PC-3 (cell line): Measurements from ENCODE around the gene HOXC9. TPM values are rescaled to one million over a fixed set of nuclear protein-coding genes. Genes with fewer than 3 reads are reported as not detected.
"Not testable (repeated sequence)": the region's sequence is repeated elsewhere in the genome, so short reads cannot be mapped to it uniquely, and the experiment has no call there.

Source experiments
- ATAC-seq: fragments of 200-7000 bp; cut with Tn5 transposase; 2 replicates; pipeline ENCODE4 v1.9.1; 2020; ENCODE audit warnings: mild to moderate bottlenecking, moderate library complexity
- BruUV-seq: library from RNA; stranded (reverse); fragments of 400-500 nt; replicated peaks from 2 replicates; lab custom pipeline; 2021; lab: Mats Ljungman, UMichigan
- CTCF ChIA-PET: fragments of 300-600 bp; sonication (Branson Sonifier 250); formaldehyde crosslinking; loops from one replicate; lab custom pipeline; 2022; ENCODE audit warnings: antibody characterized with exemption; lab: Charles Lee
- POLR2A ChIA-PET: fragments of 300-600 bp; sonication (Branson Sonifier 250); formaldehyde crosslinking; loops from one replicate; lab custom pipeline; 2022; ENCODE audit warnings: antibody characterized with exemption; ENCODE audit not compliant: unreplicated experiment; lab: Charles Lee
- DNase-seq: peaks from one replicate; pipeline ENCODE4 v3.0.0-alpha.2; 2015
- H2AFZ ChIP-seq: fragments of 300-600 bp; sonication (generic); 2 replicates; pipeline ENCODE4 v1.6.0; 2016; ENCODE audit warnings: antibody characterized with exemption, low read length
- H3F3A ChIP-seq: fragments of 300-600 bp; sonication (generic); one replicate; pipeline ENCODE4 v1.6.0; 2017; ENCODE audit warnings: antibody characterized with exemption, low read length, control low read depth, mild to moderate bottlenecking; ENCODE audit not compliant: unreplicated experiment
- H3K27ac ChIP-seq: fragments of 300-600 bp; sonication (generic); 2 replicates; pipeline ENCODE4 v1.5.1; 2016; ENCODE audit warnings: mild to moderate bottlenecking, low read length
- H3K27me3 ChIP-seq: fragments of 300-600 bp; sonication (generic); 2 replicates; pipeline ENCODE4 v1.6.1; 2016; ENCODE audit warnings: low read length, mixed read lengths
- H3K36me3 ChIP-seq: fragments of 300-600 bp; sonication (generic); 2 replicates; pipeline ENCODE4 v1.6.1; 2016; ENCODE audit warnings: low read depth, mixed run types, low read length, mixed read lengths
- H3K4me1 ChIP-seq: fragments of 300-600 bp; sonication (generic); 2 replicates; pipeline ENCODE4 v1.5.1; 2016; ENCODE audit warnings: low read length; ENCODE audit not compliant: insufficient read depth
- H3K4me2 ChIP-seq: fragments of 300-600 bp; sonication (generic); 2 replicates; pipeline ENCODE4 v1.6.0; 2016; ENCODE audit warnings: low read length
- H3K4me3 ChIP-seq: fragments of 300-600 bp; sonication (generic); 2 replicates; pipeline ENCODE4 v1.5.1; 2016; ENCODE audit warnings: mild to moderate bottlenecking, low read length, mixed read lengths
- H3K79me2 ChIP-seq: fragments of 300-600 bp; sonication (generic); 2 replicates; pipeline ENCODE4 v1.6.1; 2017; ENCODE audit warnings: low read length, mixed read lengths
- H3K9ac ChIP-seq: fragments of 300-600 bp; sonication (generic); 2 replicates; pipeline ENCODE4 v1.6.0; 2016; ENCODE audit warnings: mild to moderate bottlenecking, low read length
- H3K9me2 ChIP-seq: fragments of 300-600 bp; sonication (generic); replicated peaks from 2 replicates; pipeline ENCODE4 v1.6.1; 2016; ENCODE audit warnings: mixed run types, low read length, mixed read lengths
- H3K9me3 ChIP-seq: fragments of 300-600 bp; sonication (generic); 2 replicates; pipeline ENCODE4 v1.6.1; 2016; ENCODE audit warnings: low read length, mixed read lengths
- H4K20me1 ChIP-seq: fragments of 300-600 bp; sonication (generic); 2 replicates; pipeline ENCODE4 v1.6.1; 2016; ENCODE audit warnings: low read length, mixed read lengths
- CTCF ChIP-seq: fragments of 300-600 bp; sonication (generic); conservative IDR thresholded peaks from 2 replicates; pipeline ENCODE4 v1.5.1; 2017; ENCODE audit warnings: antibody characterized with exemption, low read depth, mild to moderate bottlenecking, low read length
- EZH2 ChIP-seq: fragments of 300-600 bp; sonication (generic); IDR thresholded peaks from one replicate; pipeline ENCODE4 v1.6.1; 2017; ENCODE audit warnings: antibody characterized with exemption, mild to moderate bottlenecking, low read length; ENCODE audit not compliant: unreplicated experiment
- EZH2phosphoT487 ChIP-seq: fragments of 300-600 bp; sonication (generic); IDR thresholded peaks from 2 replicates; pipeline ENCODE4 v1.6.1; 2018; ENCODE audit warnings: mild to moderate bottlenecking, antibody characterized with exemption, low read length, borderline replicate concordance
- intact Hi-C: fragments of 100-400 bp; cut with micrococcal nuclease; formaldehyde crosslinking; loops from 2 replicates; pipeline ENCODE4 v1.9.0; 2023
- total RNA-seq: library from RNA; depleted of rRNA; stranded (reverse); fragments of >200 nt; gene quantifications from 2 replicates; pipeline ENCODE4 v1.2.3, GENCODE V29; 2014

HOXC9 gene
- total RNA-seq, 1 experiment from 2014 or later: 1.5 TPM

GRCh38 chr12:54040648-54041047 lies 40.7 kb downstream of the HOXC9 start:
- Histone ChIP-seq H3K36me3 (no peaks in the 10 kb centered on the region), H3K9me2 (no peaks in the 10 kb centered on the region), H2AFZ (no peak overlapping the region), H3K27ac (no peak overlapping the region), H4K20me1 (no peaks in the 10 kb centered on the region), H3K4me2 (no peak overlapping the region), H3K9ac (no peak overlapping the region), H3K4me1 (peaks cover 11% of the 10 kb centered on the region), H3K79me2 (no peaks in the 10 kb centered on the region), H3F3A (no peaks in the 10 kb centered on the region), H3K4me3 (no peak overlapping the region), H3K27me3 (no peaks in the 10 kb centered on the region), H3K9me3 (no peaks in the 10 kb centered on the region)
- intact Hi-C loops: no loop called here
- no TSS peak for BruUV-seq
- no peak for TF ChIP-seq EZH2phosphoT487
- no peak for TF ChIP-seq CTCF
- no peak for TF ChIP-seq EZH2
- POLR2A ChIA-PET: interaction anchor here (0.6 kb wide), 1 partner anchor 151 kb away, joined by 3 read pairs; no protein-coding TSS in a partner anchor
- ATAC-seq (no peak), DNase-seq (no peak)
- CTCF ChIA-PET: no interaction called here

GRCh38 chr12:54041097-54041690 lies 41.2 kb downstream of the HOXC9 start:
- Histone ChIP-seq H3K4me3 (no peak overlapping the region), H3K9me2 (no peaks in the 10 kb centered on the region), H4K20me1 (no peaks in the 10 kb centered on the region), H3K79me2 (no peaks in the 10 kb centered on the region), H2AFZ (no peak overlapping the region), H3F3A (no peaks in the 10 kb centered on the region), H3K4me1 (peaks cover 11% of the 10 kb centered on the region), H3K4me2 (no peak overlapping the region), H3K9ac (no peak overlapping the region), H3K9me3 (no peaks in the 10 kb centered on the region), H3K36me3 (no peaks in the 10 kb centered on the region), H3K27ac (no peak overlapping the region), H3K27me3 (no peaks in the 10 kb centered on the region)
- DNase-seq (no peak), ATAC-seq (no peak)
- BruUV-seq: no TSS peak
- intact Hi-C loops: no loop called here
- ChIA-PET POLR2A (interaction anchor here (0.6 kb wide), 1 partner anchor 150 kb away, joined by 3 read pairs; no protein-coding TSS in a partner anchor), CTCF (no interaction called here)
- TF ChIP-seq EZH2 (no peak), EZH2phosphoT487 (no peak), CTCF (no peak)

- CTCF ChIA-PET, H3K36me3 ChIP-seq, H4K20me1 ChIP-seq, H3K4me1 ChIP-seq, H3F3A ChIP-seq, H3K9me2 ChIP-seq, H3K9ac ChIP-seq, H3K79me2 ChIP-seq, DNase-seq, H3K4me3 ChIP-seq, BruUV-seq, H3K4me2 ChIP-seq, H3K27ac ChIP-seq, POLR2A ChIA-PET, intact Hi-C loops, H3K9me3 ChIP-seq, H3K27me3 ChIP-seq, H2AFZ ChIP-seq, ATAC-seq: not testable (repeated sequence)
Measured at GRCh38 chr12:54042033-54042432, 42.1 kb downstream of the HOXC9 start.
